ENCODE results near the gene IP6K3. TPM values are rescaled to one million over a fixed set of nuclear protein-coding genes. Genes with fewer than 3 reads are reported as not detected.

Gene IP6K3
- polyA plus RNA-seq, 1 of the 3 experiments (the other 2 are of a cell fraction) = 0.21 TPM

DNA sequence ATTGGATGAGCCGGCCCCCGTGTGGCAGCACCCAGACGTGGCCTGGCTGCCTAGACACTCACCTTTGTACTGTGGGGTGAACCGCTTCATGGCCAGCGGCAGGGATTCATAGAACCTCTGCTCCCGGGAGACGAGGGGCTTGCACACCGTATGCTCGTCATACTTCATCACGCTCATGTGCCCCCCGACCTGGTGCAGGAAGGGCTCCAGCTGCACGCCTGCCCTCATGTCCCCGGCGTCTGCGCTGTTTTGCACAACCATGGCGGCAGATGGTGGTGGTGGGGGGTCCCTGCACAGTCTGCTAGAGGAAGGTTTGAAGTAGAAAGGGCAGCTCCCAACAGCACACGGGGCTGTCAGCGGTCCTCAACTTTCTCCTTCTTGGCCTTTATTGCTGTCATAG lies 11.5 kb downstream of the IP6K3 start (continued):
- TF ChIP-seq NFIC (IDR thresholded peaks at IDR 0.05; ENCODE audit: borderline replicate concordance) (no peak), TAF1 (IDR thresholded peaks at IDR 0.05; ENCODE audit: borderline replicate concordance, low read depth, low read length) (no peak)

DNA sequence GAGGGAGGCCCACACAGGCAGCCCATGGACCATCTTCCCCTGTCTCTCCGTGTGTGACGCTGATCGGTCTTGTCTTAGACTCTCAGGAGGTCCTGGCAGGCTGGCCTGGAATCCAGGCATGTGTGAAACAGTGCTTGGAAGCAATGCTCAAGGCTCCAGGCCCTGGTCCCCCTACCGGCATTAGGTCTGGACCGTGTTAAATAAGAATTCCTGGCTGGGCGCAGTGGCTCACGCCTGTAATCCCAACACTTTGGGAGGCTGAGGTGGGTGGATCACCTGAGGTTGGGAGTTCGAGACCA lies 13.0 kb downstream of the IP6K3 start:
- POLR2A ChIA-PET = no interaction called here
- Histone ChIP-seq H3K27ac (ENCODE audit: low read depth in 2 of 2, low read length in 1 of 2) (no peak overlapping the region), H3K4me1 (ENCODE audit: control insufficient read depth in 1 of 2, insufficient read depth in 2 of 2, low read depth in 1 of 2, low read length in 1 of 2) (peaks cover 0 to 13% of the 10 kb centered on the region in 2 experiments; a peak in 1 of 4 replicates), H3K9me2 (no peaks in the 10 kb centered on the region), H3K36me3 (replicated peaks in 1 of 2; ENCODE audit: control insufficient read depth in 1 of 2, insufficient read depth in 2 of 2, low read length in 1 of 2) (no peaks in the 10 kb centered on the region), H3K4me3 (ENCODE audit: low read depth in 2 of 2, low read length in 1 of 2) (no peak overlapping the region), H3K4me2 (no peak overlapping the region), H4K20me1 (ENCODE audit: insufficient read depth) (no peaks in the 10 kb centered on the region), H3K9ac (no peak overlapping the region), H3K9me3 (no peaks in the 10 kb centered on the region), H3K79me2 (ENCODE audit: insufficient read depth) (no peaks in the 10 kb centered on the region), H3K27me3 (ENCODE audit: insufficient read depth) (0 out of 2 replicates have a peak, but pooled peaks cover under 1% of the 10 kb centered on the region), H2AFZ (ENCODE audit: low read depth) (no peak overlapping the region), H3F3A (replicated peaks; ENCODE audit: insufficient read depth) (no peaks in the 10 kb centered on the region)
- WGBS (ENCODE audit: low lambda C conversion rate) = 94% methylated on average over 6 of the region's 8 CpGs
- no peak for DNase-seq
- TF ChIP-seq, protein P1, sequence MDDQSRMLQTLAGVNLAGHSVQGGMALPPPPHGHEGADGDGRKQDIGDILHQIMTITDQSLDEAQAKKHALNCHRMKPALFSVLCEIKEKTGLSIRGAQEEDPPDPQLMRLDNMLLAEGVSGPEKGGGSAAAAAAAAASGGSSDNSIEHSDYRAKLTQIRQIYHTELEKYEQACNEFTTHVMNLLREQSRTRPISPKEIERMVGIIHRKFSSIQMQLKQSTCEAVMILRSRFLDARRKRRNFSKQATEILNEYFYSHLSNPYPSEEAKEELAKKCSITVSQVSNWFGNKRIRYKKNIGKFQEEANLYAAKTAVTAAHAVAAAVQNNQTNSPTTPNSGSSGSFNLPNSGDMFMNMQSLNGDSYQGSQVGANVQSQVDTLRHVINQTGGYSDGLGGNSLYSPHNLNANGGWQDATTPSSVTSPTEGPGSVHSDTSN (IDR thresholded peaks at IDR 0.05) = no peak
- TF ChIP-seq GATA2 (CRISPR knock-in tag; IDR thresholded peaks at IDR 0.05) (no peak), NFIC (IDR thresholded peaks at IDR 0.05; ENCODE audit: borderline replicate concordance) (no peak)
- TF ChIP-seq, protein P2, sequence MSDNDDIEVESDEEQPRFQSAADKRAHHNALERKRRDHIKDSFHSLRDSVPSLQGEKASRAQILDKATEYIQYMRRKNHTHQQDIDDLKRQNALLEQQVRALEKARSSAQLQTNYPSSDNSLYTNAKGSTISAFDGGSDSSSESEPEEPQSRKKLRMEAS (IDR thresholded peaks at IDR 0.05; ENCODE audit: low read depth) = no peak
- CTCF ChIA-PET = interaction anchor here (1.6 to 8.2 kb wide), 2 partner anchors 10 to 11 kb away, joined by 6 to 59 read pairs; no protein-coding TSS in a partner anchor

DNA sequence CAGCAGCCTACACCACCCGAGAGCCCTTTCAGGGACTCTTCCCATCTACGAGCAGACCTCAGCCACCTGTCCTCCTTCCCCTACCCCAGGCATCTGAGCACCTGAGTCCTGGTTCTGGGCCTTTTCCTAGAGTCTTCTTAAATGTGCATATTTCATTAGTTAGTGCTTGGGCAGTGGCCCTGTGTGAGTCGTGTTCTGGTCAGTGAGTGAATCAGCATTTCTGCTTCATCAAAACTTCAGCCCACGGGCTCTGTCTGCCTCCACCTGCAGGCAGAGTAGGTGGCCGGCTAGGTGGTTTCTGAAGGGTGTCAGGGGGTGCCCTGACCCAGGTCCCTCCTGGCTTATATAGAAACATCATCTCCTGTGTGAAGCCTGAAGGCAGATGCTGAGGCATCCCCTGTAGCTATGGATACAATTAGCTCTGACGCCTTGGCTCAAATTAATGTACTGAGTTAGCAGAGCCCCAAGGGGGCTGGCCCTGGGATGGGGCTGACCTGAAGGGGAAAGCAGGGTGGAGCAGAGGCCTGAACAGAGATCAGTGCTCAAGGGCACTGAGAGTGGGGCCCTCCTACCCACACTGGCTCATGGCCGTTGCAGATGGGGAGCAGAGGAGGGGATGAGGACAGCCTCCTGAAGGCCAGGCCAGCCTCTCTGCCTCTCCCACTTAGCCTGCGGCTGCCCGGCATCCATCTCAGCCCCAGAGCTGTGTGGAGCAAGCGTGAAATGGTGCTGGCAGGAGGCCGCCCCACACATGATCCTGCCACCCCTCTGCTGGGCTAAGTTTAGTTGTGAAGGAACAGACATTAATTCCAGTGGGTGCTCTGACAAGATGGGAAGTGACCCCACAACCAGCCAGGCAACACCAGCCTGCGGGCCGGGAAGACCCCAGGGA lies 13.6 kb downstream of the IP6K3 start:
- no peak overlapping the region for H3K9ac ChIP-seq
- no peaks in the 10 kb centered on the region for H3K79me2 ChIP-seq (ENCODE audit: insufficient read depth)
- H2AFZ ChIP-seq (ENCODE audit: low read depth) = no peak overlapping the region
- no peak for TF ChIP-seq SMC3 (IDR thresholded peaks at IDR 0.05; ENCODE audit: low read depth, low read length)
- TF ChIP-seq MXI1 (IDR thresholded peaks at IDR 0.05; ENCODE audit: low read depth, low read length) = no peak
- no peak for TF ChIP-seq EZH2phosphoT487 (IDR thresholded peaks at IDR 0.05; ENCODE audit: borderline replicate concordance, low read depth)
- TF ChIP-seq RAD21 (IDR thresholded peaks at IDR 0.05; ENCODE audit: low read length) = no peak
- TF ChIP-seq TAF1 (IDR thresholded peaks at IDR 0.05; ENCODE audit: borderline replicate concordance, low read depth, low read length) = no peak
- TF ChIP-seq, protein P3, sequence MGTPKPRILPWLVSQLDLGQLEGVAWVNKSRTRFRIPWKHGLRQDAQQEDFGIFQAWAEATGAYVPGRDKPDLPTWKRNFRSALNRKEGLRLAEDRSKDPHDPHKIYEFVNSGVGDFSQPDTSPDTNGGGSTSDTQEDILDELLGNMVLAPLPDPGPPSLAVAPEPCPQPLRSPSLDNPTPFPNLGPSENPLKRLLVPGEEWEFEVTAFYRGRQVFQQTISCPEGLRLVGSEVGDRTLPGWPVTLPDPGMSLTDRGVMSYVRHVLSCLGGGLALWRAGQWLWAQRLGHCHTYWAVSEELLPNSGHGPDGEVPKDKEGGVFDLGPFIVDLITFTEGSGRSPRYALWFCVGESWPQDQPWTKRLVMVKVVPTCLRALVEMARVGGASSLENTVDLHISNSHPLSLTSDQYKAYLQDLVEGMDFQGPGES (IDR thresholded peaks at IDR 0.05; ENCODE audit: low read depth, low read length) = no peak
- TF ChIP-seq GATA2 (CRISPR knock-in tag; IDR thresholded peaks at IDR 0.05) = no peak
- TF ChIP-seq RCOR1 (IDR thresholded peaks at IDR 0.05; ENCODE audit: low read length) = no peak
- no peak for TF ChIP-seq TEAD4 (IDR thresholded peaks at IDR 0.05; ENCODE audit: borderline replicate concordance, insufficient read depth)
- TF ChIP-seq JUND (IDR thresholded peaks at IDR 0.05) = no peak
- no peak for TF ChIP-seq FOXJ3 (CRISPR knock-in tag; IDR thresholded peaks at IDR 0.05)
- TF ChIP-seq, protein P2 (IDR thresholded peaks at IDR 0.05; ENCODE audit: low read depth) = no peak
- TF ChIP-seq POLR2AphosphoS5 (IDR thresholded peaks at IDR 0.05; ENCODE audit: low read depth, low read length) = no peak
- no peaks in the 10 kb centered on the region for H3F3A ChIP-seq (replicated peaks; ENCODE audit: insufficient read depth)
- CTCF ChIA-PET = interaction anchor here (1.0 to 8.2 kb wide), 4 partner anchors 11 to 29 kb away, joined by 4 to 59 read pairs (median 5); partner anchors contain the start of gene UQCC2
- no peak overlapping the region for H3K27ac ChIP-seq (ENCODE audit: low read depth in 2 of 2, low read length in 1 of 2)
- no peak for DNase-seq
- no peaks in the 10 kb centered on the region for H3K36me3 ChIP-seq (replicated peaks in 1 of 2; ENCODE audit: control insufficient read depth in 1 of 2, insufficient read depth in 2 of 2, low read length in 1 of 2)
- H3K4me3 ChIP-seq (ENCODE audit: low read depth in 2 of 2, low read length in 1 of 2) = no peak overlapping the region
- no peaks in the 10 kb centered on the region for H4K20me1 ChIP-seq (ENCODE audit: insufficient read depth)
- POLR2A ChIA-PET = no interaction called here
- H3K4me2 ChIP-seq = no peak overlapping the region
- H3K9me2 ChIP-seq = no peaks in the 10 kb centered on the region
- no peaks in the 10 kb centered on the region for H3K9me3 ChIP-seq
- H3K4me1 ChIP-seq (ENCODE audit: control insufficient read depth in 1 of 2, insufficient read depth in 2 of 2, low read depth in 1 of 2, low read length in 1 of 2) = peaks cover 0 to 13% of the 10 kb centered on the region in 2 experiments; a peak in 1 of 4 replicates
- 78% methylated on average over 10 of the region's 13 CpGs for WGBS (ENCODE audit: low lambda C conversion rate)
- H3K27me3 ChIP-seq (ENCODE audit: insufficient read depth) = 0 out of 2 replicates have a peak, but pooled peaks cover 6% of the 10 kb centered on the region

All from SK-N-SH (cell line).